DMS153 treated with DMSO at 0.1 percent for 48 hours (cell line): ENCODE results near the gene CBARP.

Experiments
- DNase-seq: peaks from one replicate; lab custom pipeline; 2025; ENCODE audit not compliant: unreplicated experiment; lab: John Stamatoyannopoulos, UW

The CBARP gene

DNA sequence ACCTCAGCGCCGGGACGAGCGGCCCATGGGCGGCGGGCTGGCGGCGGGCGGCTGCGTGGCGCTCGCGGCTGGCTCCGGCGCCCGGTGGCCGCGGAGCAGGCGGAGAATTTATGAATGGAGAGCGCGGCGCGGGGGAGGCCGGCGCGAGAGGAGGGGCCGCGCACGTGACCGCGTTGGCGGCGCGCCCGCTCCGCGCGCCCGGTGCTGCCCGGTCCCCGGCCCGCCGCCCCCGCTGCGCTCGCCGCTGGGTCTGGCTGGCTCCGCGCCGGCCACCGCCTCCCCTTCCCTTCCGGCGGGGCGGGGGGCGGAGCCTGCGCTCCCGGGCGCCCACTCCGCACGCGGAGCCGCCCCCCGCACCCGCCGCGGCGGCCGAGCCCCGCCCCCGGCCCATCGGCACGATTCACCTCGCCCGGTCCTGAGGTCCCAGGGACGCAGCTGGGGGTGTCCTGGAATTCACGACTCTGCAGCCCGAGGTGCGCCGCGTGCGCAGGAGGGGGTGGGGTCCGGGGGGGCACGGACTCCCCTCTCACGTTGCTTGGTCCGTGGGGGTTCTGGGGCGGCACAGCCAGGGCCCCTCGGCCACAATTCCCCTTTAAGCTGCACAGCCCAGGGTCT, at the start of gene CBARP:
TSS of gene CBARP (minus strand) at position 252 of the 615 bp plus-strand sequence. CDS start 1,905 bp downstream, outside the sequence.
- DNase-seq, result no peak

GRCh38 chr19:1286487-1287353, 48.9 kb upstream of the CBARP start:
- no peak for DNase-seq

DNA sequence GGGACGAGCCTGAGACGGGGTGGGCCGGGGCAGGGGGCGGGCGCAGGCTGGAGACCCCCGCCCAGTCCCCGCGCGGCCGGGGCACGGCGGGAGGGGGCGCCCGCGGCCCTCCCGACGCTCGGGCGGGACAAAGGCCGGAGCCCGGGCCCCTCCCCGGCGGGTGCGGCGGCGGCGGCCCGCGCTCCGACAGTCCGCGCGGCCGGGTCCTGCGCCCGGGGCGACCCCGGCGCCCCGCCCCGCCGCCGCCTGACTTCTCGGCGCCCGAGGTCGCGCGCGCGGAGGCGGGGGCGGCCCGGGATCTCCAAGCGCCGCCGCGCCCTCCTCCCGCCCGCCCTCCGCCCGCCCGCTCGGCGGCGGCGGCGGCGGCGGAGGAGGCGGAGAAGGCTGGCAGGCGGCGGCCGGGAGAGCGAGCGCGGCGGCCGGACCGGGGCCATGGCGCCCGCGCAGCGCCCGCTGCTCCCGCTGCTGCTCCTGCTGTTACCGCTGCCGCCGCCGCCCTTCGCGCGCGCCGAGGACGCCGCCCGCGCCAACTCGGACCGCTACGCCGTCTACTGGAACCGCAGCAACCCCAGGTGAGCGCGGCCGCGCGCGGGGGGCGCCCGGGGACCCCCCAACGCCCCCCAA, 48.0 kb upstream of the CBARP start, which contains the start of gene EFNA2:
TSS of gene EFNA2 (plus strand) at position 137 of the 624 bp plus-strand sequence. CDS start at position 433, 296 bp downstream.
- no peak for DNase-seq

- DNase-seq, result no peak
These were observed 47.4 kb upstream of the CBARP start for GRCh38 chr19:1284979-1285736.

DNA sequence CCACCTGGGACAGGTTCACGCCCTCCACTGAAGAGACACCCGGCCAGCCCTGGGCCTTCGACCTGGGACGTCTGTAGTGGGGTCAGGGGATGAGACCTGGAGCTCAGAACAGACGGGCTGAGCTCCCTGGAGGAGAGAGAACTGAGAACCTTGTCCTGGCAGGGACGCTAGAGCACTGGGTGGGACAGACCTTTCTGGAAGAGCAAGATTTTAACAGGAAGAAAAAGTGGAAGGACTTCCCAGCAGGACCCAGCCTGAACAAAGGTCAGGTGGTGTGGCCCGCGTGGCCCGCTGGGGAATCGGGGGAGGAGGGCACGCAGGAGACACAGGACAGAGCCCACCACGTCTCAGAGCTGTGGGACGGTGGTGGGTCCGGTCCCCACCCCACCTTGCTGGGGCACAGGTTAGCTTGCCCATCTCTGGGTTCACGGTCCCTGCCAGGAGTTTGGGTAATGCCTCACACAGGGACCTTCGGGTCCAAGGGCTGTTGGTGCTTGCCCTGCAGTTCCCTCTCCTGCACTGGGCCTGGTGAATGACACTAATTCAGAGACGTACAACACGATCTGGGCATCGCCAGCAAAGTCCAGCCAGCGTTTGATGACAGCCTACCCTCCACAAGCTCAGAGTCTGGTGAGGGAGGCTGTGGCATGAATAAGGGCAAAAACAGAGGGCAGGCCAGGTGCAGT, 46.6 kb upstream of the CBARP start:
- no peak for DNase-seq

GRCh38 chr19:1283917-1284292, 46.1 kb upstream of the CBARP start:
- DNase-seq, result no peak

DNA sequence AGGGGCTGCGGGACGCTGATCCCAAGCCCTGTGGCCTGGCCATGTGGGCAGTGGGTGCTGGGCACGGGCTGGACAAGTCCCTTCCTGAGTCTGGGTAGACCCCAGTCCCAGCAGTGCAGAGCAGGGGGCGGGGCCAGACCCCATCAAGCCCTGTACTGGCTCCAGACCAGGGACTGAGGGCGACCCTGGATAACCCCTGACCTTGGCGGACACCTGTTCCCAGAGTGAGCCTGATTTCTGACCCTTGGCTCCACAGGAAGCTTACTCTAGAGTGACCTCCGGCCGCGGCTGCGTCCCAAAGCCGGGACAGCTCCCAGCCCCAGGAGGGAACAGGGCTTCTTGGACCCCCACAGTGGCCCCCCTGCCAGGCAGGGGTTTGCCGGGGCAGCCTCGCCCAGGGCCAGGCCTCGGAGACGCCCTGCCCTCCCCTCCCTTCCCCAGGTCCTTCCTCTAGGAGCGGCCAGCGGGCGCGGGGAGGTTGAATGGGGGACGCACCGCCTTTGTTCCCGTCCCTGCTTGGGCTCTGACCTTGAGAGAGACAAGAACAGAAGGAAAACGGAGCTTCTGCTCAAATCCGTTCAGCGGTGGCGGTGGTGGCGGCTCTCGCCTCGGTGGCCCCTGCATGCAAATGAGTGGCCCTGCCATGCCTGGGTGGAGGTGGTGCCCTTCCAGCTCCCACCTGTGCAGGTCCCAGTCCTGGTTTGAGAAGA, 45.6 kb upstream of the CBARP start:
- no peak for DNase-seq

- no peak for DNase-seq
These were observed 44.9 kb upstream of the CBARP start for GRCh38 chr19:1282588-1283206.

DNA sequence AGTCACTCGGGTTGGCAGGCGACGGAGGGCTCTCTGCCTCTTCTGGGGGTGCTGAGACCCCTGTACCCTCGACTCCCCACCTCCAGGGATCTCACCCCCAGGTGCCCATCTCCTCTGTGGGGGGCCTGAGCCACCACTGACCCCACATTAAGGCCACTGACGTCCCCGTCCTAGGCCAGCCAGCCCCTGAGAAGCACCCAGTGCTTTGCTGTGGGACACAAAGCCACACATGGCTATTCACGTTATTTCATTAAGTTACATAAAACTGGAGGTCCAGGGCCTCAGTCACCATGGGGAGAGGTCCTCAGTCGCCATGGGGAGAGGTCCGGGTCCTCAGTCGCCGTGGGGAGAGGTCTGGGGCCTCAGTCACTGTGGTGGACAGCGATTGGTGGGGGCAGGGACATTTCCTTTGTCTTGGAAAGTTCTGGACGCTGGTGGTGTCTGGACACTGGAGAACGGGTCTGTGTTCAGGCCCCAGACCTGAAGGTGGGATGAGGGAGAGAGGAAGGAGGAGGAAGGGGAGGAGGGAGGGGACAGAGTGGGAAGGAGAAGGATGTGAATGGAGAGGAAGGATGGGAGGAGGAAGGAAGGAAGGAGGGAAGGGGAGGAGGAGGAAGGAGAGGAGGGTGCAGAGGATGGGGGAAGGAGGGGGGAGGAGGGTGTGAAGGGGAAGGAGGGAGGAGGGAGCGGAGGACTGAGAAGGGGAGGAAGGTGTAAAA, 43.9 kb upstream of the CBARP start:
- DNase-seq, result no peak

- DNase-seq, result no peak
These were observed 43.1 kb upstream of the CBARP start for GRCh38 chr19:1280636-1281568.

DNA sequence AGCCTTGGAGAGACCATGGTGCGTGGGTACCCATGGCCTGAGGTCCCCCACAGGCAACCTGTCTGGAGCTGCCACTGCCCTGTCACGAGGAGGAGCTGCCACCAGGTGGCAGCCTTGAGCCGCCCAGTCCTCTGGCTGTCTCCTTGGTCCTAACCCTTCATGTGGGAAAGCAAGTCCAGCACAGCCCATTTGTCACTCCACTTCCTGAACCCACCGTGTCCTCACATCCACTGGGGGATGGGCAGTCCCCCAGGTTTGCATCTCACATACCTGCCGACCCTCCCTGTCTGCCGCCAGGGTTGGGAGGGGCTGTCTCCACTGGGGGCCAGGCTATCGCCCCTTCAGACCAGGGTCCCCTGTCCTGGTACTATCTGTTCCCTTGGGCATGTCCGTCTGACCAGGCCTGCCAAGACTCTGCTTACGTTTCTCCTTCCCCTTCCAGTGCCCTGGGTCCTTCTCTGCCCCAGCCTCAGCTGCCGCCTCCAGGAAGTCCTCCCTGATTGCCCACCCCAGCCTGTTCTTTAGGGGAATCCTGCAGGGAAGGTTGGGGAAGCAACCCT, 42.1 kb upstream of the CBARP start:
- DNase-seq, result no peak

- DNase-seq, result no peak
These were observed 41.2 kb upstream of the CBARP start for GRCh38 chr19:1278713-1279660.

DNA sequence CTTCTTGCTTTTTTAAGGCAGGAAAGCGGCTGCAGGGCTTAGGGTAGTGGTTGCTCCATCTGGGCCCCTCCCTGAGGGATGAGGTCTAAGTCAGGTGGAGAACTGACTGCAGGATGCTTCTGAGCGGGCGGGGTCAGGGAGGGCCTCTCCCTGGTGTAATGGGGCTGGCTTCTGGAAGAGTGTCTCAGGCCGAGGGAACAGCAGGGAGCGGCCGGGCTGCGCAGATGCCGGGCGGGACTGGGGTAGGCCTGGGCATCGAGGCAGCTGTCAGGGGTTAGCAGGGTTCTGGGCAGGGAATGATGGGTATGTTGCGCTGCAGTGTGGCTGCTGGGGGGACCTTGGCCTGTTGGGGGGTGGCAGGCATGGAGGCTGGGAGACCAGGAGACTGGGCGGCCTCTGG, 40.3 kb upstream of the CBARP start:
- no peak for DNase-seq

DNA sequence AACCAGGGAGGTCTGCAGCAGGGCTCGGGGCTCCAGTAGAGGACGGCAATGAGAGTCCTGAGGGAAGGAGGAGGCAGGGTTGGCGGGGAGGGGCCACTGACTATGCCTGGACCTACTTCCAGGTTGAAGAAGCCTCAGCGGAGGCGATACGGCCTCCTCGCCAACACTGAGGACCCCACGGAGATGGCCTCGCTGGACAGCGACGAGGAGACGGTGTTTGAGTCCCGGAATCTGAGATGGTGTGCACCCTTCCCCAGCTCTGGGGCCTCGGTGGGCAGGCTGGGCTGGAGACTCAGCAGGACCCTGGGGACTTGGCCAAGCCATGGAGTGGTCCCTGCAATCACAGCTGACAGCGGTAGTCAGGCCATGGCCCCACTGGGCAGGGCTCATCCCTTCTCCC, 39.3 kb upstream of the CBARP start:
- no peak for DNase-seq

GRCh38 chr19:1276628-1277022, 38.8 kb upstream of the CBARP start:
- no peak for DNase-seq

DNA sequence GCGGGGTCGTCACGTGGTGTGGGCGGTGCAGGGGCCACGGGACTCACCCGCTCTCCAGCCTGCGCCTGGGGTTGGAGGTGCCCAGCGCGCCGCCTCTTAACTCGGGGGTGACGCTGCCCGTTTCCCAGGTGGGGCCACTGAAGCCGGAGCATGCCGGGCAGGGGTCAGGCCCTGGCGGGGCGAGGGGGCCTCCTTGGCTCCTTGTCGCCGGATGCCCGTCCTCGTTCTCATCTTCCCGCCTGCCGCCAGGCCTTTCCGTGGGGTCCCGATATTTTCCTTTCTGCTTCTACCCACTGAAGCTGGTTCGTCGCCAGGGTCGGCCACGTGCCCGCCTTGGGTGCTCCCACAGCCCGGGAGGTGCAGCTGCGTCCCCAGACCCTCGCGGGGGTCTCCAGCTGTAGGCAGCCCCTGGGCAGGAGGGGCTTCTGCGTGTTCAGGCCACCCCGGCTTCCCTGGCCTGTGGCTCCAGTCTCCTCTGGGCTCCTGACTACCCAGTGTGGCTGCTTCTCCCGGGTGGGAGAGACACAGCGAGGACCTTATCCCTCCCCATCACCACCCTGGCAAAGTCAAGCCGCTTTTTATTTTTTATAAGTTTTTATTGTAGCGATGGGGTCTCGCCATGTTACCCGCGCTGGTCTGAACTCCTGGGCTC, 38.3 kb upstream of the CBARP start:
- DNase-seq, result no peak
